Esophagus squamous epithelium (tissue), 4 donors: ENCODE measurements around the gene KRTAP19-6.

Source experiments
- POLR2A ChIP-seq, 4 donors: fragments of 450-650 bp; IDR thresholded peaks; one replicate each; pipeline ENCODE4 v1.6.1; 2017; ENCODE audit warnings: antibody characterized with exemption in 4 of 4, mild to moderate bottlenecking in 4 of 4, moderate library complexity in 3 of 4
- TF ChIP-seq, protein P1 (sequence below), 6 experiments: fragments of 450-650 bp in 4 of 6; fragments of 200-600 bp in 2 of 6; sonication (generic) in 2 of 6; IDR thresholded peaks; one replicate each; pipeline ENCODE4 v1.5.1; 2016 to 2019; ENCODE audit warnings: antibody characterized with exemption in 6 of 6, mild to moderate bottlenecking in 4 of 6, moderate library complexity in 4 of 6

DNA sequence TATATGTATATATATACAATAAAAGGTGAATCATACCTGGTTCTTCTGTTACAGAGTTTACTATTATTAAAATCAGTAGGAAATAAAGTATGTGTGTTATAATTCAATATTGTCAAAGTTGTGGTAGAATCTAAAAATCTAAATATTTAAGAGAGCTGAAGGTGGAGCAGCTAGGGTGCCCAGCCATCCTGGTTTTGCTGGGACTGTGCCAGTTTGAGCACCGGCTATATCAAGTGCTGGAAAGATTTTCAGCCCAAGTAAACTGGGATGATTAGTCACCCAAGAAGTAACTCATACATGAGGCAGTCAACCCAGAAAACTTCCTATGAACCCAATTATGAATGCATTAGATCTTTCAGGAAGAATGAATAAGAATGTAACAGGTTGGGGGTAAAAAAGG lies 22.8 kb downstream of the KRTAP19-6 start:
- TF ChIP-seq, protein P1, sequence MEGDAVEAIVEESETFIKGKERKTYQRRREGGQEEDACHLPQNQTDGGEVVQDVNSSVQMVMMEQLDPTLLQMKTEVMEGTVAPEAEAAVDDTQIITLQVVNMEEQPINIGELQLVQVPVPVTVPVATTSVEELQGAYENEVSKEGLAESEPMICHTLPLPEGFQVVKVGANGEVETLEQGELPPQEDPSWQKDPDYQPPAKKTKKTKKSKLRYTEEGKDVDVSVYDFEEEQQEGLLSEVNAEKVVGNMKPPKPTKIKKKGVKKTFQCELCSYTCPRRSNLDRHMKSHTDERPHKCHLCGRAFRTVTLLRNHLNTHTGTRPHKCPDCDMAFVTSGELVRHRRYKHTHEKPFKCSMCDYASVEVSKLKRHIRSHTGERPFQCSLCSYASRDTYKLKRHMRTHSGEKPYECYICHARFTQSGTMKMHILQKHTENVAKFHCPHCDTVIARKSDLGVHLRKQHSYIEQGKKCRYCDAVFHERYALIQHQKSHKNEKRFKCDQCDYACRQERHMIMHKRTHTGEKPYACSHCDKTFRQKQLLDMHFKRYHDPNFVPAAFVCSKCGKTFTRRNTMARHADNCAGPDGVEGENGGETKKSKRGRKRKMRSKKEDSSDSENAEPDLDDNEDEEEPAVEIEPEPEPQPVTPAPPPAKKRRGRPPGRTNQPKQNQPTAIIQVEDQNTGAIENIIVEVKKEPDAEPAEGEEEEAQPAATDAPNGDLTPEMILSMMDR (IDR thresholded peaks at IDR 0.05): no peak
- no peak for TF ChIP-seq POLR2A (IDR thresholded peaks at IDR 0.05)
